GM12878 (cell line): ENCODE data around the gene RASL10A. TPM values are rescaled to one million over a fixed set of nuclear protein-coding genes. Genes with fewer than 3 reads are reported as not detected.

ENCODE experiments used
- ATAC-seq: fragments of 200-7000 bp; cut with Tn5 transposase; 3 replicates; pipeline ENCODE4 v1.9.1; 2020; ENCODE audit warnings: mild to moderate bottlenecking, moderate library complexity
- BruUV-seq: library from RNA; stranded (reverse); fragments of 400-500 nt; replicated peaks from 2 replicates; lab custom pipeline; 2021; lab: Mats Ljungman, UMichigan
- CTCF ChIA-PET: fragments of 300-600 bp; sonication (Branson Sonifier 250); formaldehyde crosslinking; extraction: SDS; loops from one replicate; lab custom pipeline; 2021; ENCODE audit warnings: inconsistent platforms; lab: Yijun Ruan, JAX
- POLR2A ChIA-PET: fragments of 350-600 bp; formaldehyde crosslinking; extraction: SDS; loops from one replicate; lab custom pipeline; 2021; ENCODE audit warnings: inconsistent platforms; lab: Charles Lee
- RAD21 ChIA-PET: fragments of 300-600 bp; sonication (Branson Sonifier 250); formaldehyde crosslinking; loops from one replicate; lab custom pipeline; 2023; ENCODE audit warnings: antibody characterized with exemption; ENCODE audit not compliant: unreplicated experiment; lab: Charles Lee
- SMC1A ChIA-PET: fragments of 300-600 bp; sonication (Branson Sonifier 250); formaldehyde crosslinking; loops from one replicate; lab custom pipeline; 2023; ENCODE audit not compliant: unreplicated experiment, uncharacterized antibody; lab: Charles Lee
- DNase-seq: peaks from one replicate; pipeline ENCODE4 v3.0.0-alpha.2; 2011; ENCODE audit warnings: low read depth, low spot score
- FAIRE-seq: peaks from 3 replicates; lab custom pipeline; 2011; peaks lifted over from hg19 to GRCh38; lab: Jason Lieb, UNC
- H2AFZ ChIP-seq: 2 replicates; pipeline ENCODE4 v1.6.0; 2011; ENCODE audit warnings: low read depth, low read length, control low read depth; ENCODE audit not compliant: control insufficient read depth
- H3K27ac ChIP-seq: 2 replicates; pipeline ENCODE4 v1.5.1; 2011; ENCODE audit warnings: control low read depth; ENCODE audit not compliant: control insufficient read depth, insufficient read depth
- H3K27me3 ChIP-seq, 2 experiments: replicated peaks in 1 of 2; 2 replicates each; pipeline versions ENCODE4 v1.6.0 to v1.6.1; 2011; ENCODE audit warnings: low read length in 1 of 2; ENCODE audit not compliant: control insufficient read depth in 2 of 2, insufficient read depth in 2 of 2
- H3K36me3 ChIP-seq, 2 experiments: 2 replicates each; pipeline ENCODE4 v1.5.1; 2011; ENCODE audit warnings: low read length in 1 of 2; ENCODE audit not compliant: control insufficient read depth in 2 of 2, insufficient read depth in 2 of 2
- H3K4me1 ChIP-seq: 2 replicates; pipeline ENCODE4 v1.6.1; 2011; ENCODE audit warnings: mild to moderate bottlenecking, low read length, moderate library complexity, mixed read lengths; ENCODE audit not compliant: control insufficient read depth, insufficient read depth
- H3K4me2 ChIP-seq: 2 replicates; pipeline ENCODE4 v1.6.0; 2011; ENCODE audit warnings: control low read depth; ENCODE audit not compliant: control insufficient read depth, insufficient read depth
- H3K4me3 ChIP-seq: fragments of 200-600 bp; sonication (generic); 2 replicates; pipeline ENCODE4 v1.5.1; 2016
- H3K79me2 ChIP-seq: 2 replicates; pipeline ENCODE4 v1.6.0; 2011; ENCODE audit warnings: low read length; ENCODE audit not compliant: control insufficient read depth, insufficient read depth
- H3K9ac ChIP-seq: 2 replicates; pipeline ENCODE4 v1.8.0; 2011; ENCODE audit warnings: low read length, control low read depth, mixed read lengths; ENCODE audit not compliant: control insufficient read depth, insufficient read depth
- H3K9me3 ChIP-seq: replicated peaks from 3 replicates; pipeline ENCODE4 v1.5.1; 2011; ENCODE audit warnings: mild to moderate bottlenecking, low read length; ENCODE audit not compliant: control insufficient read depth, insufficient read depth
- H4K20me1 ChIP-seq: 2 replicates; pipeline ENCODE4 v1.6.0; 2011; ENCODE audit not compliant: control insufficient read depth, insufficient read depth
- BRCA1 ChIP-seq: IDR thresholded peaks from 2 replicates; pipeline ENCODE4 v1.6.1; 2011; ENCODE audit warnings: low read depth, low read length, improper control_type of control experiment
- CEBPZ ChIP-seq: fragments of 150-350 bp; IDR thresholded peaks from 2 replicates; pipeline ENCODE4 v1.6.1; 2016; ENCODE audit warnings: low read depth, low read length
- NBN ChIP-seq: fragments of 450-650 bp; IDR thresholded peaks from 2 replicates; pipeline ENCODE4 v1.6.1; 2016
- RUNX3 ChIP-seq: IDR thresholded peaks from 2 replicates; pipeline ENCODE4 v1.6.1; 2012; ENCODE audit warnings: low read length, inconsistent platforms
- ZNF207 ChIP-seq: fragments of 450-650 bp; IDR thresholded peaks from 2 replicates; pipeline ENCODE4 v1.6.1; 2014; ENCODE audit warnings: antibody characterized with exemption, mild to moderate bottlenecking, borderline replicate concordance
- WGBS: methylation state at CpG from one replicate; pipeline ENCODE4 v1.1.6; 2016; ENCODE audit warnings: low lambda C conversion rate; ENCODE audit not compliant: insufficient replicate concordance, insufficient coverage; ENCODE audit errors: missing lambda C conversion rate; 5-methylcytosine and 5-hydroxymethylcytosine counted together
- in situ Hi-C: fragments of 300-500 bp; cut with MboI; formaldehyde crosslinking; loops from 9 replicates; pipeline ENCODE4 v1.14.3; 2018; ENCODE audit warnings: mixed read lengths
- intact Hi-C: fragments of 100-400 bp; cut with micrococcal nuclease; formaldehyde crosslinking; loops from one replicate; pipeline ENCODE4 v1.14.2; 2022; ENCODE audit not compliant: unreplicated experiment
- polyA plus RNA-seq, 11 experiments: library from polyadenylated mRNA; depleted of rRNA in 4 of 11; unstranded in 6 of 11; stranded (reverse) in 5 of 11; fragments of >200 nt; fragmentation: Nextera tagmentation in 4 of 11; fragmentation: Illumina TruSeq in 1 of 11; extraction: Ambion mirVana in 4 of 11; extraction: Trizol in 1 of 11; gene quantifications; 1 replicate in 1 of 11; 2 replicates in 10 of 11; pipeline versions ENCODE4 v1.2.1 to v1.2.3, GENCODE V29; 2011 to 2016; ENCODE audit warnings: inconsistent platforms in 2 of 11, missing spikeins in 2 of 11, low read depth in 1 of 11
- total RNA-seq, 4 experiments: library from RNA; depleted of rRNA in 3 of 4; stranded (reverse); fragments of >200 nt in 3 of 4; fragmentation: Illumina TruSeq in 1 of 4; extraction: Trizol in 1 of 4; gene quantifications; 2 replicates each; pipeline versions ENCODE4 v1.2.1 to v1.2.3, GENCODE V29; 2013 to 2021
- TF ChIP-seq, protein P1 (sequence below): IDR thresholded peaks from 2 replicates; pipeline ENCODE4 v1.6.1; 2012; ENCODE audit warnings: low read length, inconsistent platforms

The RASL10A gene
- total and polyA plus RNA-seq, 10 of the 15 experiments (the other 5 are each of a cell fraction or from before 2014, with no cell fraction given) = 0.12 to 0.46 (median 0.21) TPM; not detected in 6

DNA sequence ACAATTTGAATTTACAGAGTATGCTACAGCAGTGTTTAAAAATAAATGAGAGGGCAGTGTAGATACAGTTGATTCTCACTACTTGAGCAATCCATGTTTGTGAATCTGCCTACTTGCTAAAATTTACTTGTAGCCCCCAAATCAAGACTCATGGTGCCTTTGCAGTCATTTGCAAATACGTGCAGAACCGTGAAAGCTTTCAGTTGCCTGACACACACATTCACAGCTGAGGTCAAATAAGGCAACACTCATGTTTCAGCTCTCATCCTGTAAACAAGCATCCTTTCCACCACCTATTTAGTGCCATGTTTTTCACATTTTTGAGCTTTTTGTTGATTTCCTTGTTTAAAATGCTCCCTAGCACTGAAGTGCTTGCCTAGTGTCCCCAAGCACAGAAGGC, 32.5 kb upstream of the RASL10A start:
- ATAC-seq = no peak
- TSS peak; percentile 34 for BruUV-seq
- ChIA-PET POLR2A (no interaction called here), SMC1A (no interaction called here), RAD21 (no interaction called here), CTCF (interaction anchor here (0.6 kb wide), 1 partner anchor 370 kb away, joined by 3 read pairs; no protein-coding TSS in a partner anchor)
- H3K79me2 ChIP-seq = no peaks in the 10 kb centered on the region
- H3K4me1 ChIP-seq = no peaks in the 10 kb centered on the region
- in situ Hi-C loops (no loop called here), intact Hi-C loops (no loop called here)
- H3K4me3 ChIP-seq = no peak overlapping the region
- no peak overlapping the region for H2AFZ ChIP-seq
- H3K27me3 ChIP-seq = no peaks in the 10 kb centered on the region
- 51% methylated on average over 2 of the region's 2 CpGs for WGBS
- no peak overlapping the region for H3K4me2 ChIP-seq
- no peak overlapping the region for H3K27ac ChIP-seq
- H3K36me3 ChIP-seq = peaks cover 27 to 47% of the 10 kb centered on the region in 2 experiments
- no peaks in the 10 kb centered on the region; the same call in 1 of the 2 replicates for H4K20me1 ChIP-seq
- DNase-seq = no peak
- no peaks in the 10 kb centered on the region for H3K9me3 ChIP-seq
- no peak for FAIRE-seq
- H3K9ac ChIP-seq = no peak overlapping the region
- TF ChIP-seq CEBPZ (no peak), RUNX3 (no peak), BRCA1 (no peak), ZNF207 (no peak), NBN (no peak)
- TF ChIP-seq, protein P1, sequence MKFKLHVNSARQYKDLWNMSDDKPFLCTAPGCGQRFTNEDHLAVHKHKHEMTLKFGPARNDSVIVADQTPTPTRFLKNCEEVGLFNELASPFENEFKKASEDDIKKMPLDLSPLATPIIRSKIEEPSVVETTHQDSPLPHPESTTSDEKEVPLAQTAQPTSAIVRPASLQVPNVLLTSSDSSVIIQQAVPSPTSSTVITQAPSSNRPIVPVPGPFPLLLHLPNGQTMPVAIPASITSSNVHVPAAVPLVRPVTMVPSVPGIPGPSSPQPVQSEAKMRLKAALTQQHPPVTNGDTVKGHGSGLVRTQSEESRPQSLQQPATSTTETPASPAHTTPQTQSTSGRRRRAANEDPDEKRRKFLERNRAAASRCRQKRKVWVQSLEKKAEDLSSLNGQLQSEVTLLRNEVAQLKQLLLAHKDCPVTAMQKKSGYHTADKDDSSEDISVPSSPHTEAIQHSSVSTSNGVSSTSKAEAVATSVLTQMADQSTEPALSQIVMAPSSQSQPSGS = no peak
